OCI-LY7 (cell line): ENCODE data around the gene PLXDC2. TPM values are rescaled to one million over a fixed set of nuclear protein-coding genes. Genes with fewer than 3 reads are reported as not detected.

Experiments used
- BruUV-seq: library from RNA; stranded (reverse); fragments of 400-500 nt; replicated peaks from 2 replicates; lab custom pipeline; 2021; lab: Mats Ljungman, UMichigan
- CTCF ChIA-PET: fragments of 300-600 bp; sonication (Branson Sonifier 250); formaldehyde crosslinking; loops from one replicate; lab custom pipeline; 2022; ENCODE audit warnings: antibody characterized with exemption; ENCODE audit not compliant: unreplicated experiment; lab: Charles Lee
- POLR2A ChIA-PET: fragments of 300-600 bp; sonication (Branson Sonifier 250); formaldehyde crosslinking; loops from one replicate; lab custom pipeline; 2022; ENCODE audit warnings: antibody characterized with exemption; lab: Charles Lee
- DNase-seq: peaks from one replicate; pipeline ENCODE4 v3.0.0-alpha.2; 2015; ENCODE audit warnings: low spot score
- H2AFZ ChIP-seq: fragments of 200-600 bp; sonication (generic), shearing (Covaris generic); 2 replicates; pipeline ENCODE4 v1.6.1; 2014; ENCODE audit warnings: mild to moderate bottlenecking, antibody characterized with exemption, low read length, moderate library complexity
- H3K27ac ChIP-seq: fragments of 200-600 bp; sonication (generic); 2 replicates; pipeline ENCODE4 v1.5.1; 2014; ENCODE audit warnings: mixed run types, low read depth, mild to moderate bottlenecking, moderate library complexity, low read length, inconsistent platforms; ENCODE audit not compliant: poor library complexity, severe bottlenecking
- H3K36me3 ChIP-seq: fragments of 200-600 bp; sonication (generic); 2 replicates; pipeline ENCODE4 v1.6.1; 2014; ENCODE audit warnings: mild to moderate bottlenecking, antibody characterized with exemption, low read length, moderate library complexity, mixed read lengths; ENCODE audit not compliant: insufficient read depth
- H3K4me1 ChIP-seq: fragments of 200-600 bp; sonication (generic); 2 replicates; pipeline ENCODE4 v1.5.1; 2014; ENCODE audit warnings: mild to moderate bottlenecking, low read length; ENCODE audit not compliant: insufficient read depth, poor library complexity, severe bottlenecking
- H3K4me2 ChIP-seq: fragments of 200-600 bp; sonication (generic); 2 replicates; pipeline ENCODE4 v1.6.1; 2014; ENCODE audit warnings: mild to moderate bottlenecking, low read length
- H3K4me3 ChIP-seq: fragments of 200-600 bp; sonication (generic); 2 replicates; pipeline ENCODE4 v1.5.1; 2014; ENCODE audit warnings: mild to moderate bottlenecking, low read depth, low read length; ENCODE audit not compliant: poor library complexity, severe bottlenecking
- H3K79me2 ChIP-seq: fragments of 200-600 bp; sonication (generic); 2 replicates; pipeline ENCODE4 v1.6.1; 2016; ENCODE audit warnings: low read depth, mild to moderate bottlenecking, low read length, moderate library complexity, mixed read lengths; ENCODE audit not compliant: insufficient read depth
- H3K9me2 ChIP-seq: fragments of 200-600 bp; sonication (generic); 2 replicates; pipeline ENCODE4 v1.6.1; 2016; ENCODE audit warnings: mild to moderate bottlenecking, low read length, mixed read lengths; ENCODE audit not compliant: insufficient read depth
- H3K9me3 ChIP-seq: fragments of 200-600 bp; sonication (generic); 2 replicates; pipeline ENCODE4 v1.6.1; 2014; ENCODE audit warnings: mild to moderate bottlenecking, mixed run types, low read length, mixed read lengths
- H4K20me1 ChIP-seq: fragments of 200-600 bp; sonication (generic); 2 replicates; pipeline ENCODE4 v1.6.1; 2014; ENCODE audit warnings: mild to moderate bottlenecking, antibody characterized with exemption, low read length, moderate library complexity, mixed read lengths; ENCODE audit not compliant: insufficient read depth
- CTCF ChIP-seq: fragments of 200-600 bp; sonication (generic); conservative IDR thresholded peaks from 2 replicates; pipeline ENCODE4 v1.5.1; 2014; ENCODE audit warnings: mild to moderate bottlenecking, antibody characterized with exemption, low read length, moderate library complexity, mixed read lengths
- EZH2phosphoT487 ChIP-seq: fragments of 200-600 bp; sonication (generic); IDR thresholded peaks from 2 replicates; pipeline ENCODE4 v1.6.1; 2018; ENCODE audit warnings: low read depth, borderline replicate concordance, mild to moderate bottlenecking, mixed run types, antibody characterized with exemption, low read length, moderate library complexity, mixed read lengths
- intact Hi-C: fragments of 100-400 bp; cut with micrococcal nuclease; formaldehyde crosslinking; loops from one replicate; pipeline ENCODE4 v1.10.0; 2022; ENCODE audit not compliant: unreplicated experiment
- total RNA-seq, 2 experiments: library from RNA; depleted of rRNA in 1 of 2; stranded (reverse); fragments of >200 nt in 1 of 2; shearing (Covaris generic) in 1 of 2; gene quantifications; 2 replicates each; pipeline ENCODE4 v1.2.3, GENCODE V29; 2014 to 2022

Gene PLXDC2
- total RNA-seq, 2 experiments from 2014 or later: not detected

- no peaks in the 10 kb centered on the region for H3K9me3 ChIP-seq
- no peaks in the 10 kb centered on the region for H4K20me1 ChIP-seq
- H3K27ac ChIP-seq: no peak overlapping the region
- H3K36me3 ChIP-seq: no peaks in the 10 kb centered on the region
- no peaks in the 10 kb centered on the region for H3K9me2 ChIP-seq
- TF ChIP-seq CTCF (no peak), EZH2phosphoT487 (no peak)
- no peak for DNase-seq
- no peak overlapping the region for H3K4me3 ChIP-seq
- BruUV-seq: no TSS peak
- no peaks in the 10 kb centered on the region for H3K79me2 ChIP-seq
- no peak overlapping the region for H3K4me2 ChIP-seq
- H3K4me1 ChIP-seq: no peaks in the 10 kb centered on the region
- intact Hi-C loops: no loop called here
- ChIA-PET POLR2A (interaction anchor here (1.5 kb wide), 1 partner anchor 16 kb away, joined by 4 read pairs; no protein-coding TSS in a partner anchor), CTCF (no interaction called here)
- H2AFZ ChIP-seq: no peak overlapping the region
These were observed 197.9 kb downstream of the PLXDC2 start for GRCh38 chr10:20013991-20014750.

GRCh38 chr10:20017961-20018360, 201.7 kb downstream of the PLXDC2 start:
- no peaks in the 10 kb centered on the region for H3K9me3 ChIP-seq
- no peak overlapping the region for H3K4me3 ChIP-seq
- no peak for DNase-seq
- no peak overlapping the region for H2AFZ ChIP-seq
- H3K79me2 ChIP-seq: no peaks in the 10 kb centered on the region
- ChIA-PET CTCF (no interaction called here), POLR2A (interaction anchor here (0.8 to 1.5 kb wide), 2 partner anchors 14 to 16 kb away, joined by 4 to 5 read pairs; no protein-coding TSS in a partner anchor)
- intact Hi-C loops: no loop called here
- no peaks in the 10 kb centered on the region for H3K36me3 ChIP-seq
- no peaks in the 10 kb centered on the region for H3K4me1 ChIP-seq
- no peaks in the 10 kb centered on the region for H4K20me1 ChIP-seq
- no peak overlapping the region for H3K27ac ChIP-seq
- BruUV-seq: no TSS peak
- H3K9me2 ChIP-seq: no peaks in the 10 kb centered on the region
- no peak overlapping the region for H3K4me2 ChIP-seq
- TF ChIP-seq CTCF (no peak), EZH2phosphoT487 (no peak)

GRCh38 chr10:20020677-20021076, 204.4 kb downstream of the PLXDC2 start:
- H3K4me2 ChIP-seq: no peak overlapping the region
- no peaks in the 10 kb centered on the region for H3K9me3 ChIP-seq
- H3K27ac ChIP-seq: no peak overlapping the region
- H3K36me3 ChIP-seq: no peaks in the 10 kb centered on the region
- CTCF ChIA-PET: no interaction called here
- POLR2A ChIA-PET: interaction anchor here (1.3 kb wide), 1 partner anchor 93 kb away, joined by 4 read pairs; no protein-coding TSS in a partner anchor
- no peak overlapping the region for H2AFZ ChIP-seq
- H3K9me2 ChIP-seq: no peaks in the 10 kb centered on the region
- H4K20me1 ChIP-seq: no peaks in the 10 kb centered on the region
- DNase-seq: no peak
- intact Hi-C loops: no loop called here
- TF ChIP-seq CTCF (no peak), EZH2phosphoT487 (no peak)
- H3K79me2 ChIP-seq: no peaks in the 10 kb centered on the region
- no peaks in the 10 kb centered on the region for H3K4me1 ChIP-seq
- BruUV-seq: no TSS peak
- H3K4me3 ChIP-seq: no peak overlapping the region
